ENCODE data around the gene OSBPL6. TPM values are rescaled to one million over a fixed set of nuclear protein-coding genes. Genes with fewer than 3 reads are reported as not detected.
"Not testable (repeated sequence)": the region's sequence is repeated elsewhere in the genome, so short reads cannot be mapped to it uniquely, and the experiment has no call there.

Gene OSBPL6
- total and polyA plus RNA-seq, 2 donors from 2014 or later: 0.91 to 1.4 TPM

DNA sequence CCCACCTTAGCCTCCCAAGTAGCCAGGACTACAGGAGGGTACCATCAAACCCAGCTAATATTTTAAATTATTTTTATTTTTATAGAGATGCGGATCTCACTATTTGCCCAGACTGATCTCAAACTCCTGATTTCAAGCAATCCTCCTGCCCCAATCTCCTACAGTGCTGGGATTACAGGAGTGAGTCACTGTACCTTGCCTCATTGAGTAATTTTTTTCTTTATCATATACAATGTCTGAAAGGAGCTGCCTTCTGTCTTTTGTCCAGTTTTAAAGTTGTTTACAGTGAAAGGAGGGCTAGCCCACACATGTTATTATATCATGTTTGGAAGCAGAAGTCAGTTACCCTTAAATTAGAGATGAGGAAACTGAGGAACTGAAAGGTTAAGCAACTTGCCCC lies 224.1 kb downstream of the OSBPL6 start:
- no peak for TF ChIP-seq CTCF (IDR thresholded peaks at IDR 0.05; ENCODE audit: borderline replicate concordance, extremely low read depth, insufficient read depth)
- no peak overlapping the region for H3K9ac ChIP-seq (ENCODE audit: low read length in 3 of 3)
- DNase-seq (no peak), FAIRE-seq (no peak)
- H3K4me3 ChIP-seq (ENCODE audit: low read length in 3 of 3): no peak overlapping the region
- peaks cover 0 to 5% (median 0%) of the 10 kb centered on the region in 3 donors for H3K4me1 ChIP-seq (ENCODE audit: control insufficient read depth in 2 of 3, insufficient read depth in 2 of 3, low read depth in 1 of 3, low read length in 3 of 3)
- H3K27ac ChIP-seq (ENCODE audit: low read depth in 2 of 2, low read length in 2 of 2): no peak overlapping the region
- no peaks in the 10 kb centered on the region for H3K27me3 ChIP-seq (ENCODE audit: control insufficient read depth, insufficient read depth, low read length)
- no peaks in the 10 kb centered on the region for H3K36me3 ChIP-seq (ENCODE audit: control insufficient read depth in 2 of 3, insufficient read depth in 3 of 3, low read length in 3 of 3)
- H3K9me3 ChIP-seq (ENCODE audit: control insufficient read depth in 2 of 3, insufficient read depth in 1 of 3, low read length in 3 of 3): no peaks in the 10 kb centered on the region
- intact Hi-C loops (cut with DNase I): no loop called here

GRCh38 chr2:178419123-178419522 lies 224.8 kb downstream of the OSBPL6 start:
- no peaks in the 10 kb centered on the region for H3K27me3 ChIP-seq (ENCODE audit: control insufficient read depth, insufficient read depth, low read length)
- intact Hi-C loops (cut with DNase I): no loop called here
- peaks cover 0 to 5% (median 0%) of the 10 kb centered on the region in 3 donors for H3K4me1 ChIP-seq (ENCODE audit: control insufficient read depth in 2 of 3, insufficient read depth in 2 of 3, low read depth in 1 of 3, low read length in 3 of 3)
- FAIRE-seq (no peak), DNase-seq (peak in 2 of 5 donors; percentile 14 to 24)
- H3K27ac ChIP-seq (ENCODE audit: low read depth in 2 of 2, low read length in 2 of 2): no peak overlapping the region
- H3K9ac ChIP-seq (ENCODE audit: low read length in 3 of 3): no peak overlapping the region
- no peak for TF ChIP-seq CTCF (IDR thresholded peaks at IDR 0.05; ENCODE audit: borderline replicate concordance, extremely low read depth, insufficient read depth)
- H3K9me3 ChIP-seq (ENCODE audit: control insufficient read depth in 2 of 3, insufficient read depth in 1 of 3, low read length in 3 of 3): no peaks in the 10 kb centered on the region
- H3K36me3 ChIP-seq (ENCODE audit: control insufficient read depth in 2 of 3, insufficient read depth in 3 of 3, low read length in 3 of 3): no peaks in the 10 kb centered on the region
- H3K4me3 ChIP-seq (ENCODE audit: low read length in 3 of 3): no peak overlapping the region

DNA sequence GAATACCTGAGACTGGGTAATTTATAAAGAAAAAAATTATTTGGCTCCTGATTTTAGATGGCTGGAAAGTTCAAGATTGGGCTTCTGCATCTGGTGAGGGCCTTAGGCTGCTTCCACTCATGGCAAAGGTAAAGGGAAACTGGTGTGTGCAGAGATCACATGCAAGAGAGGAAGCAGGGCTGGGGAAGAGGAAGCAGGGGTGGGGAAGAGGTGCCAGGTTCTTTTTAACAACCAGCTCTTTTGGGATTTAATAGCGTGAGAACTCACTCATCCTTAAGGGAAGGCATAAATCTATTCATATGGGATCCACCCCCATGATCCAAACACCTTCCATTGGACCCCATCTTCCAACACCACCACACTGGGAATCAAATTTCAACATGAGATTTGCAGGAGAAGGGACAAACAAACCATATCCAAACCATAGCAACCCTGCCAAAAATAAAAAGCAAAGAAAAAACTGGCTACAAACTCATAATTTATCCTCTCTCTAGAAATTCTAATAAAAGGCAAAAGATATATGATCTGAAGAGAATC lies 226.2 kb downstream of the OSBPL6 start:
- FAIRE-seq (no peak), DNase-seq (peak in 2 of 5 donors; percentile 35 to 44)
- no peak overlapping the region for H3K9ac ChIP-seq (ENCODE audit: low read length in 3 of 3)
- H3K9me3 ChIP-seq (ENCODE audit: control insufficient read depth in 2 of 3, insufficient read depth in 1 of 3, low read length in 3 of 3): peaks cover 0 to 4% (median 0%) of the 10 kb centered on the region in 3 donors
- no peaks in the 10 kb centered on the region for H3K36me3 ChIP-seq (ENCODE audit: control insufficient read depth in 2 of 3, insufficient read depth in 3 of 3, low read length in 3 of 3)
- H3K27me3 ChIP-seq (ENCODE audit: control insufficient read depth, insufficient read depth, low read length): no peaks in the 10 kb centered on the region
- intact Hi-C loops (cut with DNase I): no loop called here
- no peak overlapping the region for H3K4me3 ChIP-seq (ENCODE audit: low read length in 3 of 3)
- H3K4me1 ChIP-seq (ENCODE audit: control insufficient read depth in 2 of 3, insufficient read depth in 2 of 3, low read depth in 1 of 3, low read length in 3 of 3): no peaks in the 10 kb centered on the region
- H3K27ac ChIP-seq (ENCODE audit: low read depth in 2 of 2, low read length in 2 of 2): no peak overlapping the region
- no peak for TF ChIP-seq CTCF (IDR thresholded peaks at IDR 0.05; ENCODE audit: borderline replicate concordance, extremely low read depth, insufficient read depth)

GRCh38 chr2:178422097-178422496 lies 227.8 kb downstream of the OSBPL6 start:
- Histone ChIP-seq H3K9ac (ENCODE audit: low read length in 3 of 3) (no peak overlapping the region), H3K27me3 (ENCODE audit: control insufficient read depth, insufficient read depth, low read length) (no peaks in the 10 kb centered on the region), H3K27ac (ENCODE audit: low read depth in 2 of 2, low read length in 2 of 2) (no peak overlapping the region), H3K4me1 (ENCODE audit: control insufficient read depth in 2 of 3, insufficient read depth in 2 of 3, low read depth in 1 of 3, low read length in 3 of 3) (no peaks in the 10 kb centered on the region), H3K4me3 (ENCODE audit: low read length in 3 of 3) (no peak overlapping the region), H3K9me3 (ENCODE audit: control insufficient read depth in 2 of 3, insufficient read depth in 1 of 3, low read length in 3 of 3) (peaks cover 0 to 5% (median 0%) of the 10 kb centered on the region in 3 donors), H3K36me3 (ENCODE audit: control insufficient read depth in 2 of 3, insufficient read depth in 3 of 3, low read length in 3 of 3) (no peaks in the 10 kb centered on the region)
- intact Hi-C loops (cut with DNase I): no loop called here
- FAIRE-seq: no peak
- no peak for TF ChIP-seq CTCF (IDR thresholded peaks at IDR 0.05; ENCODE audit: borderline replicate concordance, extremely low read depth, insufficient read depth)
- no peak for DNase-seq

DNA sequence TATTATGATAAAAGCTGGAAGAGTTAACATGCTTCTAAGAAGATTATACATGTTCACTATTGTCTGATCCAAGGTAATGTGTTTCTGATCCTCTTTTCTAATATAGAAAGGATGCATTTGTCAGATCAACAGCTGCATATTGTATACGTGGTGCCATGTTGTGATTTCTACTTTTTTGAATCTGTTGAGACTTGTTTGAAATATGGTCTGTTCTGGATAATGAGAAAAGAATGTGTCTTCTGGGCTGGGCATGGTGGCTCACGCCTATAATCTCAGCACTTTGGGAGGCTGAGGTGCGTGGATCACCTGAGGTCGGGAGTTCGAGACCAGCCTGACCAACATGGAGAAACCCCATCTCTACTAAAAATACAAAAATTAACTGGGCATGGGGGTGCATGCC lies 229.4 kb downstream of the OSBPL6 start:
- H3K4me1 ChIP-seq (ENCODE audit: control insufficient read depth in 2 of 3, insufficient read depth in 2 of 3, low read depth in 1 of 3, low read length in 3 of 3); DNase-seq; intact Hi-C loops (cut with DNase I); H3K9ac ChIP-seq (ENCODE audit: low read length in 3 of 3); H3K27ac ChIP-seq (ENCODE audit: low read depth in 2 of 2, low read length in 2 of 2); H3K9me3 ChIP-seq (ENCODE audit: control insufficient read depth in 2 of 3, insufficient read depth in 1 of 3, low read length in 3 of 3); FAIRE-seq; H3K27me3 ChIP-seq (ENCODE audit: control insufficient read depth, insufficient read depth, low read length); H3K4me3 ChIP-seq (ENCODE audit: low read length in 3 of 3); H3K36me3 ChIP-seq (ENCODE audit: control insufficient read depth in 2 of 3, insufficient read depth in 3 of 3, low read length in 3 of 3): not testable (repeated sequence)

Data from kidney (tissue), 14 donors.